ENCODE measurements around the gene FRMD8. TPM values are rescaled to one million over a fixed set of nuclear protein-coding genes. Genes with fewer than 3 reads are reported as not detected.

The FRMD8 gene
- total RNA-seq, 6 experiments from 2014 or later = 22.4 to 28.5 (median 27.1) TPM

DNA sequence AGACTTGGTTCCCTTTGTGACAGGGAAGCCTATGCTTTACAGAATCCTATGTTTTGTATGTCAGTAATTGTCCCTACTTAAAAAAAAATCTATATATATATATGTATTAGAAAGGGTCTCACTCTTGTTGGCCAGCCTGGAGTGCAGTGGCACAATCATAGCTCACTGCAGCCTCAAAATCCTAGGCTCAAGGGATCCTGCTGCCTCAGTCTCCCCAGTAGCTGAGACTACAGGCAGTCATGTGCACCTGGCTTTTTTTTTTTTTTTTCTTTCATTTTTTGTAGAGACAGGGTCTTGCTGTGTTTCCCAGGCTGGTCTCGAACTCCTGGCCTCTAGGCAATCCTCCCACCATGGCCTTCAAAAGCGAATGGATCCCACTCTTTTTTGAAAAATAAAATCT, 34.1 kb downstream of the FRMD8 start:
- H3K9me3 Mint-ChIP-seq = peaks cover 32% of the 10 kb centered on the region
- DNase-seq = no peak
- H3K36me3 Mint-ChIP-seq (ENCODE audit: low read depth) = peaks cover 31% of the 10 kb centered on the region
- peak overlapping the region; percentile 99 for H3K4me3 Mint-ChIP-seq
- peaks cover 45% of the 10 kb centered on the region for H3K27me3 Mint-ChIP-seq (ENCODE audit: insufficient read depth)
- peaks cover 65% of the 10 kb centered on the region for H3K4me1 Mint-ChIP-seq (ENCODE audit: low read depth)
- peak overlapping the region; percentile 98 for H3K27ac Mint-ChIP-seq
- TF ChIP-seq, protein P1, sequence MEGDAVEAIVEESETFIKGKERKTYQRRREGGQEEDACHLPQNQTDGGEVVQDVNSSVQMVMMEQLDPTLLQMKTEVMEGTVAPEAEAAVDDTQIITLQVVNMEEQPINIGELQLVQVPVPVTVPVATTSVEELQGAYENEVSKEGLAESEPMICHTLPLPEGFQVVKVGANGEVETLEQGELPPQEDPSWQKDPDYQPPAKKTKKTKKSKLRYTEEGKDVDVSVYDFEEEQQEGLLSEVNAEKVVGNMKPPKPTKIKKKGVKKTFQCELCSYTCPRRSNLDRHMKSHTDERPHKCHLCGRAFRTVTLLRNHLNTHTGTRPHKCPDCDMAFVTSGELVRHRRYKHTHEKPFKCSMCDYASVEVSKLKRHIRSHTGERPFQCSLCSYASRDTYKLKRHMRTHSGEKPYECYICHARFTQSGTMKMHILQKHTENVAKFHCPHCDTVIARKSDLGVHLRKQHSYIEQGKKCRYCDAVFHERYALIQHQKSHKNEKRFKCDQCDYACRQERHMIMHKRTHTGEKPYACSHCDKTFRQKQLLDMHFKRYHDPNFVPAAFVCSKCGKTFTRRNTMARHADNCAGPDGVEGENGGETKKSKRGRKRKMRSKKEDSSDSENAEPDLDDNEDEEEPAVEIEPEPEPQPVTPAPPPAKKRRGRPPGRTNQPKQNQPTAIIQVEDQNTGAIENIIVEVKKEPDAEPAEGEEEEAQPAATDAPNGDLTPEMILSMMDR (IDR thresholded peaks at IDR 0.05) = no peak

DNA sequence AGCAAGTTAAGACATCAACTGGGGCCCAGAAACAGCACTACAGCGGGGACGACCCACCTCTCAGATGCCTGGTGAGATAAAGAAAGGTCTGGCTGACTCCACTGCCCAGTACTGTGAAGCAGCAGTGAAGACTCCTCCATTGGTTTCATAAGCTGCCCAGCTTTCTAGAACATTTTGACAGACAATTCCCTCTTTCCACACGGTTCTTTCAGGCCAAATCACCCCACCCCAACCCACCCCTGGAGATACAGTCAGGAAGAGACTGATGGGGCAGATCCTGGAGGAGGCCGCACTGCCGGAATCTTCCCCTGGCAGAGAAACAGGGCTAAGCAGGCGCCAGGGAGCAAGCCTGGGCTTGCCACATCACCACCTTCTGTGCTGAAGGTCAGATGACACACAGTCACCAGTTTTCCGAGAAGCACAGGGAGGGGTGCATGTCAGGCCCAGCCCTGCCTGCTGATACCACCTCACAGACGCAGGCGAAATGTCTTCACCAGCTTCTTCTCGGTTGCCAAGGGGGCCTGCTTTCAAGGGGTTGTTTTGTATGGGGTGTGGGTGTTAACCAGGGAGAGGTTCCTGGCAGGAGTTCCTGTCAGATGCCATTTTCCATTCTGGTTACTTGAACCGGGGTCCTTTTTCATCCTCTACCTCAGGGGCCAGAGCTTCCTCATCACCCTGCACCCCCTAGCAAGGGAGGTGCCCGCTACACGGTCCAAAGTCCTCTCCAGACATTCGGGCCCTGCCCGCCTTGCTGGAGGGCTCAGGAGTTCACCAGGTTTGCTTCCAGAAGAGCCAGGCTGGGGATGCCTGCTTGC, 34.7 kb downstream of the FRMD8 start:
- TF ChIP-seq, protein P1 (IDR thresholded peaks at IDR 0.05) = no peak
- Mint-ChIP-seq H3K9me3 (peaks cover 39% of the 10 kb centered on the region), H3K27me3 (ENCODE audit: insufficient read depth) (peaks cover 48% of the 10 kb centered on the region), H3K27ac (peak overlapping the region; percentile 98), H3K4me3 (peak overlapping the region; percentile 99), H3K4me1 (ENCODE audit: low read depth) (peaks cover 63% of the 10 kb centered on the region), H3K36me3 (ENCODE audit: low read depth) (peaks cover 37% of the 10 kb centered on the region)
- DNase-seq = peak; percentile 98

DNA sequence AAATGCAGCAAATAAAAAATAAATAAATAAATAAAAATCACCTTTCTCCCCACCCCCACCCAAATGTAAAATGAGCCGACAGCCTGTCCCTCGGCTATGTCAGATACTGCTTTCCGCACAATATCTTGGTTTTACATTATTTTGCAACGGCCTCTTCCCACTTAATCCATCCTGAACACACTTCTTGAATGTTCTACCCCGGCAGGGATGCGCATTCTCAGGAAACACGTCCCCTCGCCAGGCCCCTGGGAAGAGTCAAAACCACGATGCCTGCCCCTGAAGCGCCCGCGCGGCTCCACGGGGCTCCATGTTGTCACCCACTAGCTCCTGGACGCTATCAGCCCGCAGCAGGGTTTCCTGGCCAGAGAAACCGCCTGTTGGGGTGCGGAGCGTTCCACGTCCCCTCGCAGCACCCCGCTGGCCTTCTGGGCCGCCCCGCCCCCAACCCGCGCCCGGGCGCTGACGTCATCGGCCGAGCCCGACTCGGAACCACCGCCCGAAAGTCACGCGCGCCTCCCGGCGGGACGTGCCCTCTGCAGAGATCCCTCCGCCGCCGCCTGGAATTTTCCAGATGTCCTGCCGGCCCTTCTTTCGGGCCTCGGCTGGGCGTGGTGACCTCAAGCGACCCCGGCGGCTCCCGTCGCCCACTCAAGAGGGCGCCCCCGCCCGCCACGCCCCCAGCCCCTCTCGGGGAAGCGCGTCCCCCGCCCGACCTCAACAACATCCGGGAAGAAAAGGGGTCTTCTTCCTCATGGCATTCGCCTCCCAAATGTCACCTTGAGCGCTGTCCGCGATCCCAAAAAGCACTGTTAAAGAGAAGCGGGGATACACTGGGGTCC, 35.6 kb downstream of the FRMD8 start:
- H3K27ac Mint-ChIP-seq = peak overlapping the region; percentile 98
- H3K4me1 Mint-ChIP-seq (ENCODE audit: low read depth) = peaks cover 63% of the 10 kb centered on the region
- H3K9me3 Mint-ChIP-seq = peaks cover 47% of the 10 kb centered on the region
- peaks cover 56% of the 10 kb centered on the region for H3K27me3 Mint-ChIP-seq (ENCODE audit: insufficient read depth)
- TF ChIP-seq, protein P1 (IDR thresholded peaks at IDR 0.05) = peak; percentile 40; the same call in 1 of the 2 replicates
- DNase-seq = peak; percentile 97
- peaks cover 46% of the 10 kb centered on the region for H3K36me3 Mint-ChIP-seq (ENCODE audit: low read depth)
- peak overlapping the region; percentile 99 for H3K4me3 Mint-ChIP-seq

DNA sequence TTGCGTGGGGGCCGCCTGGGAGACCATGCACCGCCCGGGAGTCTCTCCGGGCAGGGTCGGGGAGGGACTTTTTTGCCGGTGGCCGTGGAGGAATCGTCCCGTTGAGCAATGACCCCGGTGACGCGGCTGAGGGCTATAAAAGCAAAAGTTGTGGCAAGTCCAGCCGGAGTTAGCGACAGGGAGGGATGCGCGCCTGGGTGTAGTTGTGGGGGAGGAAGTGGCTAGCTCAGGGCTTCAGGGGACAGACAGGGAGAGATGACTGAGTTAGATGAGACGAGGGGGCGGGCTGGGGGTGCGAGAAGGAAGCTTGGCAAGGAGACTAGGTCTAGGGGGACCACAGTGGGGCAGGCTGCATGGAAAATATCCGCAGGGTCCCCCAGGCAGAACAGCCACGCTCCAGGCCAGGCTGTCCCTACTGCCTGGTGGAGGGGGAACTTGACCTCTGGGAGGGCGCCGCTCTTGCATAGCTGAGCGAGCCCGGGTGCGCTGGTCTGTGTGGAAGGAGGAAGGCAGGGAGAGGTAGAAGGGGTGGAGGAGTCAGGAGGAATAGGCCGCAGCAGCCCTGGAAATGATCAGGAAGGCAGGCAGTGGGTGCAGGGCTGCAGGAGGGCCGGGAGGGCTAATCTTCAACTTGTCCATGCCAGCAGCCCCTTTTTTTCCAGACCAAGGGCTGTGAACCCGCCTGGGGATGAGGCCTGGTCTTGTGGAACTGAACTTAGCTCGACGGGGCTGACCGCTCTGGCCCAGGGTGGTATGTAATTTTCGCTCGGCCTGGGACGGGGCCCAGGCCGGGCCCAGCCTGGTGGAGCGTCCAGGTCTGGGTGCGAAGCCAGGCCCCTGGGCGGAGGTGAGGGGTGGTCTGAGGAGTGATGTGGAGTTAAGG, 36.4 kb downstream of the FRMD8 start, which contains the start of gene NEAT1:
TSS of gene NEAT1 (plus strand) at position 166 of the 883 bp plus-strand sequence.
- peak within 1 kb of the TSS; percentile 99 for H3K4me3 Mint-ChIP-seq
- peak within 1 kb of the TSS; percentile 98 for H3K27ac Mint-ChIP-seq
- H3K27me3 Mint-ChIP-seq (ENCODE audit: insufficient read depth) = peaks cover 65% of the 10 kb centered on the region
- peaks cover 54% of the 10 kb centered on the region for H3K36me3 Mint-ChIP-seq (ENCODE audit: low read depth)
- peaks cover 55% of the 10 kb centered on the region for H3K9me3 Mint-ChIP-seq
- TF ChIP-seq, protein P1 (IDR thresholded peaks at IDR 0.05) = no peak
- peaks cover 63% of the 10 kb centered on the region for H3K4me1 Mint-ChIP-seq (ENCODE audit: low read depth)
- peak; percentile 98 for DNase-seq

Data from HFFc6 (cell line).